Activated T-cell treated with anti-CD3 and anti-CD28 coated beads, Interleukin-2, amount 50 U/mL, for 72 hours (primary cell): ENCODE measurements around the gene KRT8. TPM values are rescaled to one million over a fixed set of nuclear protein-coding genes. Genes with fewer than 3 reads are reported as not detected.

Experiments
- ATAC-seq, 2 donors: fragments of 150-1000 bp; cut with Tn5 transposase; replicated peaks in 1 of 2; 2 replicates each; pipeline ENCODE4 v1.10.0; 2021; ENCODE audit warnings: moderate library complexity in 2 of 2, mild to moderate bottlenecking in 1 of 2
- DNase-seq, 2 donors: peaks; one replicate each; pipeline ENCODE4 v3.0.0; 2021 to 2022; ENCODE audit warnings: mixed read lengths in 1 of 2
- H3K27ac Mint-ChIP-seq: one replicate; pipeline ENCODE4 v1.8.0; 2022; ENCODE audit warnings: mild to moderate bottlenecking, moderate library complexity, mixed read lengths
- H3K27me3 Mint-ChIP-seq: one replicate; pipeline ENCODE4 v1.8.0; 2022; ENCODE audit warnings: low read depth, mixed read lengths
- H3K36me3 Mint-ChIP-seq, 2 donors: one replicate each; pipeline ENCODE4 v1.8.0; 2022; ENCODE audit warnings: mixed read lengths in 2 of 2, mild to moderate bottlenecking in 1 of 2; ENCODE audit not compliant: insufficient read depth in 2 of 2
- H3K4me1 Mint-ChIP-seq: one replicate; pipeline ENCODE4 v1.8.0; 2022; ENCODE audit warnings: low read depth, mixed read lengths
- H3K4me3 Mint-ChIP-seq, 2 donors: one replicate each; pipeline ENCODE4 v1.8.0; 2022; ENCODE audit warnings: mild to moderate bottlenecking in 2 of 2, mixed read lengths in 2 of 2, moderate library complexity in 2 of 2
- H3K9me3 Mint-ChIP-seq, 2 donors: one replicate each; pipeline ENCODE4 v1.8.0; 2022; ENCODE audit warnings: mixed read lengths in 2 of 2
- total RNA-seq, 2 donors: library from RNA; stranded (reverse); gene quantifications; one replicate each; pipeline ENCODE4 v1.2.3, GENCODE V29; 2022

Gene KRT8
- total RNA-seq, 2 donors from 2014 or later, result 0.65 TPM

DNA sequence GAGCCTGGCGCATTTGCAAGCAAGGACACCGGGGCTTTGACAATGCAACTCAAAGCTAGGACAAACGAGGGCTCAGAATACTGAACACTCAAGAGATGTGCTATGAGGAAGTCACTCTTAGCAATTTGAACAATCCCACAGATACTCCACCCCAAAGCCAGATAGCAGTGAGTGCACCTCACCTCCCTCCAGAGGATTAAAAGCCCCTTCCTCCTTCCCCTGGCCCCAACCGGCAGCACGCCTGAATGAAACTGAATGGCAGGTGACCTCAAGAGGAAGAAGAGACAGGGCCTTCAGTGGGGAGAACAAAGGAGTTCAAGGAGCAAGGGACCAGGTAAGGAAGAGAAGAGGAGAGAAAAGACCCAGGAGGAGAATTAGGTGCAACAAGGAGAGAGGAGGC, 54.2 kb downstream of the KRT8 start:
- Mint-ChIP-seq H3K27ac (no peak overlapping the region), H3K4me3 (no peak overlapping the region), H3K9me3 (no peaks in the 10 kb centered on the region), H3K27me3 (peaks cover 5% of the 10 kb centered on the region), H3K4me1 (no peaks in the 10 kb centered on the region), H3K36me3 (no peaks in the 10 kb centered on the region)
- ATAC-seq (no peak), DNase-seq (no peak)

DNA sequence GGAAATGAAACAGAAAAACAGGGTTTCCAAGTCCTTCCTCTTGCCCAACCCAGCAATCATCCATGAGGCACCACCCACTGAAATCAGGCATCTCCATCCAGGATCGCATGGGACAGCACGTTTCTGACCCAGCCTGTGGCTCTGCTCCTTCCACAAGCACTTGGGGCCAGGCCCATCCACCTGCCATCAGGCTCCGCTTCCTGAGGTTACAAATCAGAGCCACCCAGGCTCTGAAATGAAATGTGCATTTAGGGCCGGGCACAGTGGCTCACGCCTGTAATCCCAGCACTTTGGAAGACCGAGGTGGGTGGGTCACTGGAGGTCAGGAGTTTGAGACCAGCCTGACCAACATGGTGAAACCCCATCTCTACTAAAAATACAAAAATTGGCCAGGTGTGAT, 55.4 kb downstream of the KRT8 start:
- Mint-ChIP-seq H3K9me3 (no peaks in the 10 kb centered on the region), H3K27ac (no peak overlapping the region), H3K4me1 (no peaks in the 10 kb centered on the region), H3K36me3 (no peaks in the 10 kb centered on the region), H3K4me3 (no peak overlapping the region), H3K27me3 (peaks cover 5% of the 10 kb centered on the region)
- ATAC-seq (no peak), DNase-seq (no peak)

DNA sequence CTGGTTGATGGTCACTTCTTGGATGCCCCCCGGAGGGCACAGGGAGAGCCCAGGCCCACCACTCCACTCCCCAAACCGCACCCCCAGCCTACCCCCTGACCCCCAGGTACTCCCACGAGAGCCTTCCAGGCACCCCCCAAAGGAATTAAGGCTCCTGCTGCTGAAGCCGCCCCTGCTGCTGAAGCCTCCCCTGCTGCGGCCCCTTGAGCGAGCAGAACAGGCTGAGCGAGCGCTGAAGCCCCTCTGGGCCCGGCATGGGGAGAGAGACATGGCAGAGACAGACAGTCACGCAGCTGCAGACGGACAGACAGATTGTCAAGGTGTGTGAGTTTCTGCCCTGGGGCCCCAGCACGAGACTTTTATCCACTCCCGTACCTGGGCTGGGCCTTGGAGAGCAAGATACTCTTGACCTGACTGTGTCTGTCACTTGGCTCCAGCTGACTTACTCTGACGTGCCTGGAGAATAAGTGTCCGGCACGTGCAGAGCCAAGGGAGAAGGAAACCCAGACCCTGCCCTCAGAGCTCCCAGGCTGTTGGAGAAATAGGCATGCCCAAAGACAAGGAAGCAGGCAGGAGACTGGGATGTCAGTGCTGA, 56.1 kb downstream of the KRT8 start, which contains the start of gene KRT78:
TSS of gene KRT78 (minus strand) at position 334 of the 595 bp plus-strand sequence. CDS start at position 270, 64 bp downstream.
- Mint-ChIP-seq H3K27me3 (peaks cover 5% of the 10 kb centered on the region), H3K4me1 (no peaks in the 10 kb centered on the region), H3K9me3 (no peaks in the 10 kb centered on the region), H3K27ac (no peak within 1 kb of the TSS), H3K36me3 (no peaks in the 10 kb centered on the region), H3K4me3 (no peak within 1 kb of the TSS)
- no peak for DNase-seq
- no peak for ATAC-seq

DNA sequence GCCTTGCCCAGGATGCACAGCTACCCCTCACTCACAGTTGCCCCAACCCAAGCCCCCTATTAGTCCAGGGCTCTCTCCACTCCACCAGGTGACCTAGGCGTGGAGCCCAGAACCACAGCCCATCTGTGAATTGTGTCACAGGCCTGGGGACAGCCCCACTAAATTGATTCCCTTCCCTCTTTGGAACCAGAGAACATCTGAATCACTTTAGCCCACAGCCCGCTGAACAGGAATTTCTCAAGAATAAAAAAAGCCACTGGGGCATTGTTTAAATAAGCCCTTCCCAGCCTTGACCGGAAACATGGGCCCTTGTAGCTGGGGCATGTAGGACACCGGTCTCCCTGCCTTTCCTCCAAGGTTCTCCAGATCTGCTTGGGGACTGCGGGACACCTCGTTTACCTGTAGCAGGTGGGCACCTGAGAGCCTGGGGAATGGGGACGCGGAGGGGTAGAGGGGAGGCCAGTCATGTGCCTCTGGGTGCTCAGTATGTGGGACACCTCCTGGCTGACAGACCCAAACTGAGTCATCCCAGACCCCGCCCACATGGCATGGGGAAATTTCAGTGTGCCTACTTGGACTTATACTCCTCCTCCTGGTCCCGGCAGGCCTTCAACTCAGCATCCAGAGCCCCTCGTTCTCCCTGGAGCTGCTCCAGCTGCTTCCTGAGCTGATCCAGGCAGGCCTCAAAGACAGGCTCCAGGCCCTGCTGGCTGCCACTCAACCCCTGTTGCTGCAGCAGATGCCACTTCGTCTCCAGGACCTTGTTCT, 57.4 kb downstream of the KRT8 start:
- Mint-ChIP-seq H3K4me1 (no peaks in the 10 kb centered on the region), H3K27ac (no peak overlapping the region), H3K36me3 (no peaks in the 10 kb centered on the region), H3K27me3 (no peaks in the 10 kb centered on the region), H3K4me3 (no peak overlapping the region), H3K9me3 (no peaks in the 10 kb centered on the region)
- peak in 1 of 2 donors; percentile 21 for ATAC-seq
- no peak for DNase-seq

Other genes starting within 250 kb of the KRT8 start
- gene KRT1, start 224.7 kb downstream of the KRT8 start, total RNA-seq, result not detected
- gene KRT77, start 201.6 kb downstream of the KRT8 start, total RNA-seq, result not detected
- not detected for gene KRT76, start 127.7 kb downstream of the KRT8 start, total RNA-seq
- gene KRT3, start 109.0 kb downstream of the KRT8 start, total RNA-seq, result not detected
- under 1 TPM in 1 of 2 donors, not detected in 1; 0.10 TPM for gene KRT4, start 91.0 kb downstream of the KRT8 start, total RNA-seq
- under 1 TPM; 0.19 to 0.26 TPM for gene KRT79, start 70.8 kb downstream of the KRT8 start, total RNA-seq
- not detected for gene KRT78, start 56.1 kb downstream of the KRT8 start, total RNA-seq
- 1 to 10 TPM; 3.3 to 5.1 TPM for gene KRT18, start 44.0 kb upstream of the KRT8 start, total RNA-seq
- 100 to 1,000 TPM; 622 to 633 TPM for gene EIF4B, start 101.4 kb upstream of the KRT8 start, total RNA-seq
- gene TNS2, start 145.0 kb upstream of the KRT8 start, total RNA-seq, result 1 to 10 TPM; 1.5 to 2.6 TPM
- gene SPRYD3, start 174.3 kb upstream of the KRT8 start, total RNA-seq, result 10 to 100 TPM; 30.0 to 31.5 TPM
- 1 to 10 TPM; 5.7 to 9.2 TPM for gene IGFBP6, start 192.6 kb upstream of the KRT8 start, total RNA-seq
- gene SOAT2, start 198.4 kb upstream of the KRT8 start, total RNA-seq, result 1 to 10 TPM; 2.2 to 7.9 TPM